Stomach (tissue), 4 donors: ENCODE data around the gene KIAA1143.

Source experiments
- CTCF ChIP-seq, 7 experiments: fragments of 450-650 bp in 4 of 7; fragments of 200-600 bp in 3 of 7; sonication (generic) in 3 of 7; IDR thresholded peaks; one replicate each; pipeline ENCODE4 v1.5.1; 2016 to 2019; ENCODE audit warnings: antibody characterized with exemption in 7 of 7, control low read depth in 2 of 7, mild to moderate bottlenecking in 1 of 7
- EP300 ChIP-seq: sonication (generic); formaldehyde crosslinking; IDR thresholded peaks from one replicate; pipeline ENCODE4 v1.6.1; 2017; ENCODE audit warnings: antibody characterized with exemption
- POLR2A ChIP-seq, 4 donors: fragments of 450-650 bp; IDR thresholded peaks; one replicate each; pipeline ENCODE4 v1.6.1; 2016; ENCODE audit warnings: antibody characterized with exemption in 4 of 4, control low read depth in 2 of 4, mild to moderate bottlenecking in 1 of 4, moderate library complexity in 1 of 4

GRCh38 chr3:44782891-44783290, 21.5 kb upstream of the KIAA1143 start:
- no peak for TF ChIP-seq CTCF (IDR thresholded peaks at IDR 0.05)
- TF ChIP-seq POLR2A (IDR thresholded peaks at IDR 0.05), result no peak
- TF ChIP-seq EP300, result no peak
